Measurements from ENCODE around the gene MAPK8.

GRCh38 chr10:48296576-48297098 lies 9.8 kb upstream of the MAPK8 start:
- TF ChIP-seq CTCF (IDR thresholded peaks at IDR 0.05; ENCODE audit: borderline replicate concordance, extremely low read depth, low read length, poor library complexity, severe bottlenecking) (no peak), EZH2 (IDR thresholded peaks at IDR 0.05; ENCODE audit: borderline replicate concordance, low read depth, low read length, severe bottlenecking) (no peak)

All from DND-41 (cell line).